Left ventricle myocardium inferior (tissue), 1 donor: ENCODE measurements around the gene STXBP6. TPM values are rescaled to one million over a fixed set of nuclear protein-coding genes. Genes with fewer than 3 reads are reported as not detected.
A peak's percentile ranks its signal among the peaks of the same experiment; 100 is the strongest.

ENCODE experiments used
- DNase-seq: peaks from one replicate; pipeline ENCODE4 v3.0.0-alpha.2; 2020
- H3K27ac ChIP-seq: fragments of 200-600 bp; replicated peaks from 2 replicates; pipeline ENCODE4 v1.8.0; 2021
- H3K27me3 ChIP-seq: fragments of 200-600 bp; 2 replicates; pipeline ENCODE4 v1.8.0; 2021; ENCODE audit warnings: low read depth
- H3K36me3 ChIP-seq: fragments of 200-600 bp; 2 replicates; pipeline ENCODE4 v1.8.0; 2021
- H3K4me1 ChIP-seq: fragments of 200-600 bp; 2 replicates; pipeline ENCODE4 v1.8.0; 2021
- H3K4me3 ChIP-seq: fragments of 200-600 bp; 2 replicates; pipeline ENCODE4 v1.8.0; 2021; ENCODE audit warnings: mild to moderate bottlenecking, moderate library complexity
- H3K9me3 ChIP-seq: fragments of 200-600 bp; replicated peaks from 2 replicates; pipeline ENCODE4 v1.8.0; 2021
- intact Hi-C: fragments of 100-400 bp; cut with micrococcal nuclease; formaldehyde crosslinking; loops from one replicate; pipeline ENCODE4 v1.11.0; 2022
- total RNA-seq: library from RNA; stranded (reverse); fragmentation: NEBNext Ultra II Directional; extraction: Animal tissue kit (Norgen Biotek cat#: 25700); gene quantifications from one replicate; pipeline ENCODE4 v1.2.1, GENCODE V29; 2021
- TF ChIP-seq, protein P1 (sequence below): fragments of 200-600 bp; IDR thresholded peaks from 2 replicates; pipeline ENCODE4 v1.8.0; 2021; ENCODE audit warnings: antibody characterized with exemption, mild to moderate bottlenecking, borderline replicate concordance
- donor health status: DM: no; HTN: yes; CAD: no; lungs with severe emphysema.

The STXBP6 gene
- total RNA-seq, 1 donor from 2014 or later: 21.7 TPM

DNA sequence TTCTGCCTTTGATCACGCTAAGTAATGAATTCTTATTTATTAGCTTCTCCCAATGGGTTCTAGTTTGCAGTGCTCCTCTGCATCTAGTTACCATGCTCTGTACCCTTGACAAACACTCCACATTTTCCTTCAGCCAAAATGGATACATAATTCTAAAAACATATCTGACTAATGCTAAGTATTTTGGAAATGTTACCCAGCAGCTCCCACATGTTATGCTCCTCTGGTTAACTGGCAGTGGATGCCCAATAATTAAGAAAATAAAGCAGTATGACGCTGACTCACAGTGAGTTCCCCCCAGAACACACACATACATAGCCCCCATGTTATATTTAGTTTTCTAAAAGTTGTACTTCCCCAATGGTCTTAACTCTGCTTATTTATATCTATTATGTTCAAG lies 74.6 kb downstream of the STXBP6 start:
- Histone ChIP-seq H3K36me3 (no peaks in the 10 kb centered on the region), H3K27ac (peak overlapping the region; percentile 67), H3K4me3 (no peak overlapping the region), H3K4me1 (peaks cover 74% of the 10 kb centered on the region), H3K27me3 (no peaks in the 10 kb centered on the region), H3K9me3 (no peaks in the 10 kb centered on the region)
- TF ChIP-seq, protein P1, sequence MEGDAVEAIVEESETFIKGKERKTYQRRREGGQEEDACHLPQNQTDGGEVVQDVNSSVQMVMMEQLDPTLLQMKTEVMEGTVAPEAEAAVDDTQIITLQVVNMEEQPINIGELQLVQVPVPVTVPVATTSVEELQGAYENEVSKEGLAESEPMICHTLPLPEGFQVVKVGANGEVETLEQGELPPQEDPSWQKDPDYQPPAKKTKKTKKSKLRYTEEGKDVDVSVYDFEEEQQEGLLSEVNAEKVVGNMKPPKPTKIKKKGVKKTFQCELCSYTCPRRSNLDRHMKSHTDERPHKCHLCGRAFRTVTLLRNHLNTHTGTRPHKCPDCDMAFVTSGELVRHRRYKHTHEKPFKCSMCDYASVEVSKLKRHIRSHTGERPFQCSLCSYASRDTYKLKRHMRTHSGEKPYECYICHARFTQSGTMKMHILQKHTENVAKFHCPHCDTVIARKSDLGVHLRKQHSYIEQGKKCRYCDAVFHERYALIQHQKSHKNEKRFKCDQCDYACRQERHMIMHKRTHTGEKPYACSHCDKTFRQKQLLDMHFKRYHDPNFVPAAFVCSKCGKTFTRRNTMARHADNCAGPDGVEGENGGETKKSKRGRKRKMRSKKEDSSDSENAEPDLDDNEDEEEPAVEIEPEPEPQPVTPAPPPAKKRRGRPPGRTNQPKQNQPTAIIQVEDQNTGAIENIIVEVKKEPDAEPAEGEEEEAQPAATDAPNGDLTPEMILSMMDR: no peak
- no peak for DNase-seq
- intact Hi-C loops: no loop called here

- intact Hi-C loops: no loop called here
- Histone ChIP-seq H3K27me3 (no peaks in the 10 kb centered on the region), H3K27ac (peak overlapping the region; percentile 67), H3K4me3 (peak overlapping the region; percentile 19), H3K9me3 (no peaks in the 10 kb centered on the region), H3K36me3 (no peaks in the 10 kb centered on the region), H3K4me1 (peaks cover 79% of the 10 kb centered on the region)
- TF ChIP-seq, protein P1: no peak
- no peak for DNase-seq
Measured at GRCh38 chr14:24974591-24975374, 75.2 kb downstream of the STXBP6 start.

DNA sequence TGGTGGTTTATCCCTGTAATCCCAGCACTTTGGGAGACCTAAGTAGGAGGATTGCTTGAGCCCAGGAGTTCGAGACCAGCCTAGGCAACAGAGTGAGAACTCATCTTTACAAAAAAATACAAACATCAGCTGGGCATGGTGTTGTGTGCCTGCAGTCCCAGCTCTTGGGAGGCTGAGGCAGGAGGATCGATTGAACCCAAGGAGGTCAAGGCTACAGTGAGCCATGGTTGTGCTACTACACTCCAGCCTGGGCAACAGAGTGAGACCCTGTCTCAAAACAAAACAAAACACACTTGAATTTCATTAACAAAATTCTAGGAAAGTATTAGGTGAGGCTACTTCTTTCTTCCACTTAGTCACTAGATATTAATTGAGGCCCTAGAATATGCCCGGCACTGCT lies 77.1 kb downstream of the STXBP6 start:
- DNase-seq: no peak
- Histone ChIP-seq H3K9me3 (no peaks in the 10 kb centered on the region), H3K27ac (no peak overlapping the region), H3K4me3 (no peak overlapping the region), H3K4me1 (peaks cover 86% of the 10 kb centered on the region), H3K36me3 (no peaks in the 10 kb centered on the region), H3K27me3 (no peaks in the 10 kb centered on the region)
- intact Hi-C loops: no loop called here
- TF ChIP-seq, protein P1: no peak

- Histone ChIP-seq H3K4me1 (peaks cover 86% of the 10 kb centered on the region), H3K9me3 (no peaks in the 10 kb centered on the region), H3K27ac (peak overlapping the region; percentile 16), H3K36me3 (no peaks in the 10 kb centered on the region), H3K27me3 (no peaks in the 10 kb centered on the region), H3K4me3 (no peak overlapping the region)
- TF ChIP-seq, protein P1: no peak
- intact Hi-C loops: no loop called here
- DNase-seq: no peak
Measured at GRCh38 chr14:24971255-24971654, 78.7 kb downstream of the STXBP6 start.

- DNase-seq: no peak
- Histone ChIP-seq H3K27ac (peak overlapping the region; percentile 87), H3K36me3 (no peaks in the 10 kb centered on the region), H3K4me1 (peaks cover 75% of the 10 kb centered on the region), H3K27me3 (no peaks in the 10 kb centered on the region), H3K9me3 (no peaks in the 10 kb centered on the region), H3K4me3 (peak overlapping the region; percentile 32)
- TF ChIP-seq, protein P1: no peak
- intact Hi-C loops: no loop called here
Measured at GRCh38 chr14:24966579-24966964, 83.4 kb downstream of the STXBP6 start.
